B cell (primary cell): ENCODE measurements around the gene SYNGAP1. TPM values are rescaled to one million over a fixed set of nuclear protein-coding genes. Genes with fewer than 3 reads are reported as not detected.
"Not testable (repeated sequence)": the region's sequence is repeated elsewhere in the genome, so short reads cannot be mapped to it uniquely, and the experiment has no call there.

Source experiments
- ATAC-seq: fragments of 200-7000 bp; cut with Tn5 transposase; one replicate; pipeline ENCODE4 v1.10.0; 2021; ENCODE audit warnings: low read depth, mild to moderate bottlenecking, moderate number of reproducible peaks, moderate library complexity
- CTCF ChIA-PET: fragments of 350-600 bp; sonication (Branson Sonifier 250); formaldehyde crosslinking; loops from one replicate; lab custom pipeline; 2021; ENCODE audit warnings: antibody characterized with exemption, inconsistent platforms; lab: Charles Lee
- POLR2A ChIA-PET: fragments of 350-600 bp; sonication (Branson Sonifier 250); formaldehyde crosslinking; loops from one replicate; lab custom pipeline; 2021; ENCODE audit warnings: antibody characterized with exemption; lab: Charles Lee
- DNase-seq: peaks from one replicate; pipeline ENCODE4 v3.0.0; 2013
- H2AFZ ChIP-seq: 2 replicates; pipeline ENCODE4 v1.6.1; 2012; ENCODE audit warnings: mild to moderate bottlenecking, low read depth, low read length; ENCODE audit not compliant: insufficient read depth, poor library complexity, severe bottlenecking
- H3K27ac ChIP-seq, 2 donors: 1 replicate in 1 of 2; 2 replicates in 1 of 2; pipeline ENCODE4 v1.5.1; 2012 to 2013; ENCODE audit warnings: low read length in 2 of 2, mild to moderate bottlenecking in 2 of 2, moderate library complexity in 1 of 2
- H3K27me3 ChIP-seq, 4 experiments: fragments of 200-600 bp in 1 of 4; sonication (generic) in 1 of 4; replicated peaks in 1 of 4; 1 replicate in 2 of 4; 2 replicates in 2 of 4; pipeline versions ENCODE4 v1.6.1 to v1.7.0; 2013 to 2016; ENCODE audit warnings: low read length in 3 of 4, mild to moderate bottlenecking in 2 of 4, mixed read lengths in 1 of 4, moderate library complexity in 1 of 4; ENCODE audit not compliant: insufficient read depth in 4 of 4, control insufficient read depth in 3 of 4; ENCODE audit errors: control extremely low read depth in 1 of 4
- H3K36me3 ChIP-seq, 2 experiments: replicated peaks in 1 of 2; 1 replicate in 1 of 2; 2 replicates in 1 of 2; pipeline versions ENCODE4 v1.6.1 to v1.7.1; 2013; ENCODE audit warnings: low read length in 1 of 2; ENCODE audit not compliant: insufficient read depth in 2 of 2, control insufficient read depth in 1 of 2; ENCODE audit errors: control extremely low read depth in 1 of 2, extremely low read depth in 1 of 2
- H3K4me1 ChIP-seq, 2 donors: fragments of 200-600 bp in 1 of 2; sonication (generic) in 1 of 2; 1 replicate in 1 of 2; 2 replicates in 1 of 2; pipeline versions ENCODE4 v1.5.1 to v1.6.1; 2013 to 2017; ENCODE audit warnings: low read length in 2 of 2; ENCODE audit not compliant: control insufficient read depth in 2 of 2, insufficient read depth in 2 of 2
- H3K4me2 ChIP-seq: replicated peaks from 2 replicates; pipeline ENCODE3; 2012; ENCODE audit warnings: mild to moderate bottlenecking, low read depth, low read length; ENCODE audit not compliant: poor library complexity, severe bottlenecking
- H3K4me3 ChIP-seq, 5 experiments: fragments of 200-600 bp in 1 of 5; sonication (generic) in 1 of 5; 1 replicate in 3 of 5; 2 replicates in 2 of 5; pipeline versions ENCODE4 v1.5.1 to v1.7.0; 2011 to 2016; ENCODE audit warnings: low read length in 4 of 5, mild to moderate bottlenecking in 4 of 5, low read depth in 2 of 5, control low read depth in 1 of 5, moderate library complexity in 1 of 5; ENCODE audit not compliant: insufficient read depth in 1 of 5; ENCODE audit errors: control extremely low read depth in 1 of 5, extremely low read depth in 1 of 5
- H3K79me2 ChIP-seq: fragments of 200-600 bp; sonication (generic); one replicate; pipeline ENCODE4 v1.6.0; 2016; ENCODE audit warnings: low read length; ENCODE audit not compliant: control insufficient read depth, insufficient read depth
- H3K9ac ChIP-seq: fragments of 200-600 bp; sonication (generic); 2 replicates; pipeline ENCODE4 v1.6.1; 2017; ENCODE audit warnings: mild to moderate bottlenecking, low read length, moderate library complexity
- H3K9me3 ChIP-seq, 3 donors: one replicate each; pipeline versions ENCODE4 v1.6.1 to v1.7.1; 2013; ENCODE audit warnings: low read length in 2 of 3; ENCODE audit not compliant: control insufficient read depth in 2 of 3, insufficient read depth in 1 of 3; ENCODE audit errors: control extremely low read depth in 1 of 3
- H4K20me1 ChIP-seq: 2 replicates; pipeline ENCODE4 v1.6.0; 2012; ENCODE audit warnings: mild to moderate bottlenecking, low read length; ENCODE audit not compliant: insufficient read depth, control insufficient read depth, poor library complexity, severe bottlenecking
- H3K27ac Mint-ChIP-seq: one replicate; pipeline ENCODE4 v1.8.0; 2021; ENCODE audit warnings: mixed read lengths
- H3K27me3 Mint-ChIP-seq: one replicate; pipeline ENCODE4 v1.8.0; 2021; ENCODE audit warnings: mixed read lengths
- H3K4me1 Mint-ChIP-seq: one replicate; pipeline ENCODE4 v1.8.0; 2021; ENCODE audit warnings: mixed read lengths
- H3K4me3 Mint-ChIP-seq: one replicate; pipeline ENCODE4 v1.8.0; 2021; ENCODE audit warnings: mixed read lengths
- H3K9me3 Mint-ChIP-seq: one replicate; pipeline ENCODE4 v1.8.0; 2022; ENCODE audit warnings: mixed read lengths; ENCODE audit not compliant: insufficient read depth
- EZH2 ChIP-seq: IDR thresholded peaks from 2 replicates; pipeline ENCODE4 v1.6.1; 2012; ENCODE audit warnings: borderline replicate concordance, low read depth, mild to moderate bottlenecking, moderate library complexity, low read length; ENCODE audit not compliant: insufficient read depth, poor library complexity, severe bottlenecking
- WGBS: methylation state at CpG from one replicate; pipeline ENCODE4 v1.1.5; 2013; ENCODE audit warnings: missing lambda C conversion rate; ENCODE audit not compliant: insufficient coverage; 5-methylcytosine and 5-hydroxymethylcytosine counted together
- intact Hi-C: fragments of 100-400 bp; cut with micrococcal nuclease; formaldehyde crosslinking; loops from one replicate; pipeline ENCODE4 v1.10.0; 2022
- polyA plus RNA-seq: library from polyadenylated mRNA; depleted of rRNA; stranded (reverse); fragments of >200 nt; gene quantifications from 2 replicates; pipeline ENCODE4 v1.2.3, GENCODE V29; 2012
- total RNA-seq, 2 donors: library from RNA; stranded (reverse); fragments of 120-200 nt in 1 of 2; gene quantifications; 1 replicate in 1 of 2; 2 replicates in 1 of 2; pipeline versions ENCODE4 v1.2.3 to v1.2.4, GENCODE V29; 2013 to 2022

The SYNGAP1 gene
- total and polyA plus RNA-seq, 2 donors (not counting 1 experiment from before 2014, with no cell fraction given) = 18.6 to 43.0 TPM

DNA sequence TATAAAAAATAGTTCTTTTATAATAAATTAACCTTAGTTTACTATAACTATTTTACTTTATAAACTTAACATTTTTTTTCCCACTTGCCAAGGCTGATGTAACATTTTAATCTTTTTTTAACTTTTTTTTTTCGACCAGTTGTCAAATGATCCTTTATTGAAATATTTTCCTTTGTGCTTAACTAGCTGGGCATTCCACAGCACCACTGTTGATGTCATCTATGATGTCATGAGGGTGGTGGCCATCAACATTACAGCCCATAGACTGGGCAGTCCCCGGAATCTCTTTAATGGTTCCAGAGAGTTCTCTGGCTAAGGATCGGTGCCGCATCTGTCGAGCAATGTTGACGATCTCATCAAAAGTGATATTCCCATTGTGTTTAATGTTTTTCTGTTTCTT lies 20.0 kb upstream of the SYNGAP1 start:
- H3K27me3 Mint-ChIP-seq, intact Hi-C loops, POLR2A ChIA-PET, H2AFZ ChIP-seq, H3K27ac ChIP-seq, H3K27ac Mint-ChIP-seq, H3K27me3 ChIP-seq, ATAC-seq, H3K4me1 Mint-ChIP-seq, CTCF ChIA-PET, H4K20me1 ChIP-seq, H3K36me3 ChIP-seq, H3K4me1 ChIP-seq, H3K4me2 ChIP-seq, H3K4me3 ChIP-seq, H3K9ac ChIP-seq, H3K9me3 ChIP-seq, H3K9me3 Mint-ChIP-seq, DNase-seq, H3K4me3 Mint-ChIP-seq: not testable (repeated sequence)
- WGBS = no CpG with 5 or more reads among the region's 6 CpGs
- peaks cover 25% of the 10 kb centered on the region for H3K79me2 ChIP-seq

GRCh38 chr6:33404884-33405283 lies 15.0 kb upstream of the SYNGAP1 start:
- H3K27me3 ChIP-seq = no peaks in the 10 kb centered on the region
- no peak overlapping the region for H3K27ac Mint-ChIP-seq
- ChIA-PET CTCF (no interaction called here), POLR2A (no interaction called here)
- intact Hi-C loops = no loop called here
- no peaks in the 10 kb centered on the region for H3K36me3 ChIP-seq
- H3K79me2 ChIP-seq = peaks cover 3% of the 10 kb centered on the region
- no peaks in the 10 kb centered on the region for H3K9me3 Mint-ChIP-seq
- H3K4me3 ChIP-seq = no peak overlapping the region
- ATAC-seq (no peak), DNase-seq (no peak)
- no peak overlapping the region for H2AFZ ChIP-seq
- peaks cover 10% of the 10 kb centered on the region for H3K4me1 Mint-ChIP-seq
- H3K9me3 ChIP-seq = no peaks in the 10 kb centered on the region
- no peak overlapping the region for H3K27ac ChIP-seq
- H3K27me3 Mint-ChIP-seq = no peaks in the 10 kb centered on the region
- no peak overlapping the region for H3K4me3 Mint-ChIP-seq
- WGBS = 98% methylated on average over 16 of the region's 17 CpGs
- H4K20me1 ChIP-seq = no peaks in the 10 kb centered on the region
- TF ChIP-seq EZH2 = no peak
- H3K9ac ChIP-seq = no peak overlapping the region
- H3K4me2 ChIP-seq = no peak overlapping the region
- peaks cover 6 to 11% of the 10 kb centered on the region in 2 donors for H3K4me1 ChIP-seq
